GM12874 (cell line): ENCODE measurements around the gene TGM4.

Experiments used
- TF ChIP-seq, protein P1 (sequence below): IDR thresholded peaks from 2 replicates; pipeline ENCODE4 v1.5.1; 2011; ENCODE audit warnings: low read depth, mild to moderate bottlenecking, control low read depth, low read length, moderate library complexity; ENCODE audit not compliant: insufficient read depth

TGM4 gene

GRCh38 chr3:44942202-44942921 is 68.0 kb downstream of the TGM4 start:
- TF ChIP-seq, protein P1, sequence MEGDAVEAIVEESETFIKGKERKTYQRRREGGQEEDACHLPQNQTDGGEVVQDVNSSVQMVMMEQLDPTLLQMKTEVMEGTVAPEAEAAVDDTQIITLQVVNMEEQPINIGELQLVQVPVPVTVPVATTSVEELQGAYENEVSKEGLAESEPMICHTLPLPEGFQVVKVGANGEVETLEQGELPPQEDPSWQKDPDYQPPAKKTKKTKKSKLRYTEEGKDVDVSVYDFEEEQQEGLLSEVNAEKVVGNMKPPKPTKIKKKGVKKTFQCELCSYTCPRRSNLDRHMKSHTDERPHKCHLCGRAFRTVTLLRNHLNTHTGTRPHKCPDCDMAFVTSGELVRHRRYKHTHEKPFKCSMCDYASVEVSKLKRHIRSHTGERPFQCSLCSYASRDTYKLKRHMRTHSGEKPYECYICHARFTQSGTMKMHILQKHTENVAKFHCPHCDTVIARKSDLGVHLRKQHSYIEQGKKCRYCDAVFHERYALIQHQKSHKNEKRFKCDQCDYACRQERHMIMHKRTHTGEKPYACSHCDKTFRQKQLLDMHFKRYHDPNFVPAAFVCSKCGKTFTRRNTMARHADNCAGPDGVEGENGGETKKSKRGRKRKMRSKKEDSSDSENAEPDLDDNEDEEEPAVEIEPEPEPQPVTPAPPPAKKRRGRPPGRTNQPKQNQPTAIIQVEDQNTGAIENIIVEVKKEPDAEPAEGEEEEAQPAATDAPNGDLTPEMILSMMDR = no peak

DNA sequence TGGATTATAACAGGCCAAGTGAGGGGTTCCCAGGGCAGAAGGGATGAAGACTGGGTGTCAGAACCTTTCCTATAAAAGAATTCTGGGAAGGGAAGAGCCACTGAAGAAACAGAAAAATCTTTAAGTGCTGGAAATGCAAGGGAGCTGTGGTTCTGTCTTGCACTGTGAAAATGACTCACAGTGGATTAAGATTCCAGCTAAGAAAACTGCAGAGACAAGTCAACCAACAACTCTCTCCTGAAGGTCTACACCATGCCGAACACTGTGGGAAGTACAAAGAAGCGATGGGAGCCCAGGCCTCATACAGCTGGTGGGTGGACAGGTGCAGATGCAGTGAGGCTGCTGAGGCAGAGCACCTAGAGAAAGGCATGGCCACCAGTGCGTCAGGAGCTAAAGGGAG is 73.8 kb downstream of the TGM4 start:
- TF ChIP-seq, protein P1 = no peak

DNA sequence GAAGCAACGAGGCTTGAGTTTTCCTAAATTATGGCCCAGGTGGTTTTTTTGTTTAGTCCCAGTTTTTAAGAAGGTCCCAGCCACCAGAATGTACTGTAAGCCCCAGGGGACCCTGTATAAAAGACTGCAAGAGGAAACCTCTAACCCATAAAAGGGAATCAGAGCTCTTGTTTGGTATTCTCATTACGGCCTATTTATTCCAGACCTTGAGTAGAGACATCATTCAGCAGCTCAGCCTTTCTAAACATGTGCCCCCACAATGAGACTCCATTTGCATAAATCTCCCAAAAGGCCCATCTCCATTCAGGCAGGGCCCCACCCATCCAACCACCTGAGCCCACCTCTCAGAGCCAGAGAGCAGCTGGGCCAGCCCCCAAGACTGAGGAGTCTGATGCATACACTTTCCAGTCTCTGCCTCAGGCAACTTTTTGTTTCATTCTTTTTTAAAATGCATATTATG is 75.9 kb downstream of the TGM4 start:
- TF ChIP-seq, protein P1 = no peak

DNA sequence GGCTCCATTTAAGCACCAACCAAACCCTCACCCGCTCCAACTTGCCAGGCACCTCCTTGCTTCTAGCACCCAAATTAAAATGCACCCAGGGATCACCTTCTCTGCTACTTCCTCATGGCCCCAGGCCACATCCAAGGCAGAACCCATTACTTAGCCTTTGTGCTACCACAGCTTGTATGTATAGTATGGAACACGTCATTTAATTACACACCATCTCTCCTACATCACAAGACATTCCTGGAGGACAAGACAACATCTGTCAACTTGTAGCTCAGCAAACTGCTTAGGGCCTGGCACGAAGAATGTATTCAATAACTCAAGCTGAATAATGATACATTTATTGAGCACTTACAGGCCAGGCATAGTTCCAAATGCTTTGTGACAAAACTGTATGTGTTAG is 78.3 kb downstream of the TGM4 start:
- TF ChIP-seq, protein P1 = no peak

- TF ChIP-seq, protein P1 = no peak
Observed at GRCh38 chr3:44954304-44954703, 79.9 kb downstream of the TGM4 start.

DNA sequence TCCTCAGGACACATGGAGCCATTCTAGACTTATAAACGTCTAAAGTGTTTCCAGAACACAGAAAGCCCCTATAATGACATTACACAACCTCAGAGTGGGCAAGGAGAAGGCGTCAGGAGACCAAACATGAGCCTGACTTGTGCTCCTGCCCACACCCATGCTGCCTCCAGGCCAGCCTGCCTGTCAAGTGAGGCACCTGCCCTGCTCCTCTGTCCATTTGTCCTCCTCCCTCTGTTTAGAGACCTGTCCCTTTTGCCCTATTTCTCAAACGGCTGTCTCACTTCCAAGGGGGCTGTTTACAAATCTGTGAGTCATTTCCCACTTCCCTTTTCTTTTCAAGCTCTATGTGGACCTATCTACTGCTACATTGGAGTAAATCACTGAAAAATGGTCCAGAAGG is 80.6 kb downstream of the TGM4 start:
- TF ChIP-seq, protein P1 = no peak

DNA sequence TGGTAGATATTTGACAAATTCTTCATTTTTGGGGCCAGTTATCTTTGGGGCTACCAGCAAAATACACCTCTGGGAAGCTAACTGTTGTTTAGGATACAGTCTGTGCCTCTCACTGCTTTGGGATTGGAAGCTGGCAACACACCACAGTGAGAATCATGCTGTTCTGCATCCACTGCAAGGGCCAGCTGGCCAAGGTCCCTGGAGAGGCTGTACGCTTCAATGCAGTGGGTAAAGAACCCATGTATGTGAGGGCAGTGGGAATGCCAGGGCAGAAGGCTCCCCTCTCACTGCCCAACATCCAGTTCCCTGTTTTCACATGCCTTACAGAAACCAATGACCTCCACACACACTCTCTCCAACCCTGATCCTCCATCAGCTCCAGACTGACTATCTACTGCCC is 81.5 kb downstream of the TGM4 start:
- TF ChIP-seq, protein P1 = no peak
